GM20431 (cell line): ENCODE data around the gene SCN3B.

ENCODE experiments used
- in situ Hi-C: fragments of 300-500 bp; cut with MseI, MboI; formaldehyde crosslinking; loops from one replicate; pipeline ENCODE4 v1.15.0; 2020; ENCODE audit warnings: low sequenced_read_pairs; ENCODE audit not compliant: unreplicated experiment

The SCN3B gene

DNA sequence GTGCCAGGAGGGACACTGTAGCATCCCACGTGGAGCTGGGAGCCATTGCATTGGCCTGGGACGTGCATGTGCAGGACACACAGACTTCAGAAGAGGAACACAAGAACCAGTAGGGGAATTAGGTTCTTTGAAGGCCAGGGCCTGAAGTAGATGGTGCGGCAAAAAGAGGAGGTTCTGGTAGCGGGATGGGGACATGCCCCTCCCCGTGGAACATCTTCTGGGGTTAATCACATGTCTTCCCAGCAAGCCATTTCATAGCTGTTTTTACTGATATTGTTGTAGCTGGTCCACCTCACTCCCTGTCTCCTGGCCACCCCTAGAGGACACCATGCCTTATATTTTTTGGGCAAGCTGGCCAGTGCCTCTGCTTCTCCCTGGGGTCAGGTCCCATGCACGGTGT, 74.3 kb downstream of the SCN3B start:
- in situ Hi-C loops, result no loop called here

GRCh38 chr11:123579482-123579812, 75.0 kb downstream of the SCN3B start:
- in situ Hi-C loops, result no loop called here
